GM21390 (cell line): ENCODE measurements around the gene CSTB.

Experiments used
- ATAC-seq: cut with Tn5 transposase; IDR thresholded peaks from one replicate; pipeline ENCODE4 v1.9.1; 2021; ENCODE audit not compliant: unreplicated experiment

The CSTB gene

GRCh38 chr21:43752758-43753438 lies 23.2 kb downstream of the CSTB start:
- no peak for ATAC-seq

GRCh38 chr21:43751955-43752591 lies 24.0 kb downstream of the CSTB start:
- no peak for ATAC-seq

- ATAC-seq: no peak
Measured at GRCh38 chr21:43750339-43751033, 25.6 kb downstream of the CSTB start.

- ATAC-seq: no peak
Measured at GRCh38 chr21:43749651-43750262, 26.4 kb downstream of the CSTB start.

GRCh38 chr21:43748622-43749021 lies 27.5 kb downstream of the CSTB start:
- ATAC-seq: no peak

- ATAC-seq: no peak
Measured at GRCh38 chr21:43745772-43746517, 30.2 kb downstream of the CSTB start.

GRCh38 chr21:43744725-43745124 lies 31.4 kb downstream of the CSTB start:
- no peak for ATAC-seq

GRCh38 chr21:43743947-43744346 lies 32.2 kb downstream of the CSTB start:
- ATAC-seq: no peak

- ATAC-seq: no peak
Measured at GRCh38 chr21:43741423-43742096, 34.5 kb downstream of the CSTB start.

GRCh38 chr21:43740497-43741156 lies 35.5 kb downstream of the CSTB start:
- ATAC-seq: no peak

- ATAC-seq: no peak
Measured at GRCh38 chr21:43739621-43740435, 36.3 kb downstream of the CSTB start.

GRCh38 chr21:43737158-43737950 lies 38.8 kb downstream of the CSTB start:
- ATAC-seq: no peak

GRCh38 chr21:43736224-43736883 lies 39.8 kb downstream of the CSTB start:
- no peak for ATAC-seq

GRCh38 chr21:43735236-43736091 lies 40.6 kb downstream of the CSTB start:
- no peak for ATAC-seq

GRCh38 chr21:43734928-43735229 lies 41.2 kb downstream of the CSTB start:
- no peak for ATAC-seq

- no peak for ATAC-seq
Measured at GRCh38 chr21:43734131-43734927, 41.8 kb downstream of the CSTB start.
